Right cardiac atrium (tissue), 5 donors: ENCODE data around the gene HES3. TPM values are rescaled to one million over a fixed set of nuclear protein-coding genes. Genes with fewer than 3 reads are reported as not detected.

Experiments used
- ATAC-seq, 2 donors: fragments of 200-7000 bp; cut with Tn5 transposase; one replicate each; pipeline versions ENCODE4 v1.8.0 to v1.9.1; 2020; ENCODE audit warnings: moderate library complexity in 2 of 2, mild to moderate bottlenecking in 1 of 2
- DNase-seq, 3 donors: peaks; one replicate each; pipeline ENCODE4 v3.0.0-alpha.2; 2020
- H3K27ac ChIP-seq: one replicate; pipeline ENCODE4 v1.5.1; 2013; ENCODE audit warnings: mild to moderate bottlenecking, low read length, control low read depth, moderate library complexity
- H3K27me3 ChIP-seq: one replicate; pipeline ENCODE4 v1.6.1; 2013; ENCODE audit not compliant: control insufficient read depth, insufficient read depth
- H3K4me1 ChIP-seq: one replicate; pipeline ENCODE4 v1.6.1; 2013; ENCODE audit warnings: low read length; ENCODE audit not compliant: control insufficient read depth, insufficient read depth
- H3K4me3 ChIP-seq: one replicate; pipeline ENCODE4 v1.5.1; 2013; ENCODE audit warnings: low read length, control low read depth
- H3K9me3 ChIP-seq: one replicate; pipeline ENCODE4 v1.6.1; 2013; ENCODE audit warnings: low read length; ENCODE audit not compliant: control insufficient read depth
- WGBS: extraction: QIAGEN DNeasy Blood & Tissue Kit; methylation state at CpG from one replicate; pipeline ENCODE4 v1.1.7; 2013; 5-methylcytosine and 5-hydroxymethylcytosine counted together
- intact Hi-C, 4 donors: fragments of 100-400 bp; cut with DNase I; formaldehyde crosslinking; loops; one replicate each; pipeline versions ENCODE4 v1.11.0 to v1.14.0; 2022 to 2023
- long read RNA-seq, 4 donors: library from polyadenylated mRNA; unstranded; transcript quantifications; one replicate each; pipeline ENCODE4 v2.0.0, GENCODE V29; 2020 to 2021
- polyA plus RNA-seq: library from polyadenylated mRNA; stranded (reverse); fragments of 200-250 nt; gene quantifications from one replicate; pipeline ENCODE4 v1.2.3, GENCODE V29; 2013
- total RNA-seq, 4 donors: library from RNA; stranded (reverse); fragmentation: NEBNext Ultra II Directional; extraction: Animal tissue kit (Norgen Biotek cat#: 25700); gene quantifications; one replicate each; pipeline ENCODE4 v1.2.1, GENCODE V29; 2021
- donor health status: healthy with polysubstance abuse.
- donor health status: DM: no; HTN: yes; CAD: no.
- donor health status: DM: no; HTN: no; CAD: no.
- donor health status: DM: no; HTN: yes; CAD: no; lungs with severe emphysema.
- donor health status: DM: yes; HTN: yes; CAD: no.

HES3 gene, protein sequence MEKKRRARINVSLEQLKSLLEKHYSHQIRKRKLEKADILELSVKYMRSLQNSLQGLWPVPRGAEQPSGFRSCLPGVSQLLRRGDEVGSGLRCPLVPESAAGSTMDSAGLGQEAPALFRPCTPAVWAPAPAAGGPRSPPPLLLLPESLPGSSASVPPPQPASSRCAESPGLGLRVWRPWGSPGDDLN
- total RNA-seq (not detected), polyA plus RNA-seq (not detected)
- long read RNA-seq, donor 1 = 0 reads
- long read RNA-seq, donor 2 = 0 reads
- long read RNA-seq, donor 3 = 0 reads
- long read RNA-seq, donor 4 = 0 reads

DNA sequence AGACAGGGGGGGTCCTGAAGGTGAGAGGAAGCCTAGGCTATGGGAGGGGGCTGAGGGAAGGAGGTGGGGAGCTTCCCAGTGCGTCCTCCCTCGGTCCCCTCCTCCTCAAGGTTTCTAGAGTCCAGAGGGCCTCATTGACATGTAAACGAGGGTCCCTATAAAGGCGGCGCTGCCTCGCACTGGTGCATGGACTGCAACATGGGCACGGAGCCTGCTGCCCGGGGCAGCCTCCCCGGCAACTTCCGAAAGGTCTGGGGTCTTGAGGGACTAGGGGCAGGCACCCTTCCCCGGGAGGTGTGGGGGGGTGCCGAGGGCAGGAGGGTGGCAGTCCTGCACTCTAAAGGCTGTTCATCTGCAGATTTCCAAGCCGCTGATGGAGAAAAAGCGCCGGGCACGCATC is at the start of gene HES3:
TSS of gene HES3 (plus strand) at position 187 of the 400 bp plus-strand sequence. CDS start at position 374, 187 bp downstream.
- H3K4me1 ChIP-seq = no peaks in the 10 kb centered on the region
- WGBS = 5% methylated on average over 16 of the region's 16 CpGs
- H3K27ac ChIP-seq = no peak within 1 kb of the TSS
- ATAC-seq (no peak), DNase-seq (peak in 1 of 3 donors; percentile 40)
- no peaks in the 10 kb centered on the region for H3K27me3 ChIP-seq
- H3K9me3 ChIP-seq = no peaks in the 10 kb centered on the region
- intact Hi-C loops = loop anchor here in 2 of 4 donors (5.0 to 10.0 kb wide), 2 partner anchors 47 to 199 kb away; partner anchors contain the start of genes KCNAB2 (in 1 of the 2) and RPL22 (in 1 of the 2)
- no peak within 1 kb of the TSS for H3K4me3 ChIP-seq

DNA sequence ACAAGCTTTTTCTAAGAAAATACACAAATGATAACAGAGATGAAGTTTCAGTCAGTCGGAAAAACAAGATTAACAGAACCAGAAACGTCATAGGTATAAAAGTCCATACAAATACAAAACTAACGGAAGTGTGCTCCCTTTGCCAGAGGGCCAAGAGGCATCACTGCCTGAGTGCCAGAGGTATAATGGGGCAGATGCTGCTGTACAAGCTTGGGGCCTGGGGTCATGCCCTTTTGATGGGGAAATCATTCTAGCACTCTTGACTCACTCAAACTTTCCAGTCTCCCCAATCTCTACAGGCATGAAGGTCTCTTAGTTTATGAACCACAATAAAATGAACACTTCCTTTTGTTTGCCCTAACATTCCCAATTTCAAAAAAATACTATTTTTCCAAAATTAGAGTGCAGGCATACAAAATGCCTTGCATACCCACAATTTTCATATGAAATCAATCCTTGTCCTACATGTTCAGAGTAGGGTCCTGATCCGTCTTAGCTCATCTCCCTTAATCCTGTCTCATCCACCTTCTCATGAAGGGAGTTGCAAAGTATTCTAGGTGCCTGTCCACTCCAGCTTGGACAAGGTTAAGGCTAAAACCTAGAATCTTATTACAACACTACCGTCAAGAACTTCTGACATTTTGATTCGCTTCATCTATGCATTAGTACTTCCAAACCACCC is 46.1 kb upstream of the HES3 start:
- H3K27ac ChIP-seq = no peak overlapping the region
- no peaks in the 10 kb centered on the region for H3K27me3 ChIP-seq
- DNase-seq (no peak), ATAC-seq (no peak)
- H3K4me3 ChIP-seq = peak overlapping the region; percentile 89
- peaks cover 5% of the 10 kb centered on the region for H3K4me1 ChIP-seq
- H3K9me3 ChIP-seq = no peaks in the 10 kb centered on the region
- 62% methylated on average over 6 of the region's 6 CpGs for WGBS
- intact Hi-C loops = loop anchor here in 1 of 4 donors (5.0 kb wide), 1 partner anchor 44 kb away; the partner anchor contains the start of gene HES3

DNA sequence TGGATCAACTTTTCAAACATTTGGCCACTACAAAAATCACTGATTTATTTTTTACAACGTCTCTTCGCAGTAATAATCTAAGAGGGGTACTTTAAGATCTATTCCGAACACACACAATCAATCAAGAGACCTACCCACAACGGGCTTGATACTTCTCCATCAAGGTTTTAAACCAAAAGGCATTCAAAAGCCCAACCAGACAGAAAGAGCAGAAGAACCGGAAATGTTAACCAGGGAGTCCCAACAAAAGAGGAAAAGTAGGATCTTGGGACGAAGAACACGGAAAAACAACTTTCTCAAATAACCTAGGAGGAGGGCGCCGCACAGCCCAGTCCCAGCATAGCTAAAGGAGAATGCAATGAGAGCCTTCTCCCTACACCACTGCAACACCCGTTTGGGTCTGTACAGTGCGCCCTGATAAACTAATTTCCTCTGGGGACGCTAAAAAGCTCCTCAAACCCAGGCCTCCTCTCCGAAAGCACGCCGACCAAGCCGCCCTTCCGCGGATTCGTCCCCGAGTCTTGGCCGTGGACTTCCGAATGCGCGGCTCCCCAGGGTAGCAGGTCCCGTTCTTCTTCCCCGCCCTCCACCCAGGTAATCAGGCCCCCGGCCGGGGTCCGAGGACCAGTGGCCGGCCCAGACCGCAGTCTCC is 45.2 kb upstream of the HES3 start:
- Histone ChIP-seq H3K27ac (peak overlapping the region; percentile 58), H3K9me3 (no peaks in the 10 kb centered on the region), H3K4me3 (peak overlapping the region; percentile 89), H3K4me1 (peaks cover 5% of the 10 kb centered on the region), H3K27me3 (no peaks in the 10 kb centered on the region)
- intact Hi-C loops = loop anchor here in 1 of 4 donors (5.0 kb wide), 1 partner anchor 44 kb away; the partner anchor contains the start of gene HES3
- ATAC-seq (peak in 1 of 2 donors; percentile 23), DNase-seq (no peak)
- 1% methylated on average over 31 of the region's 31 CpGs for WGBS

DNA sequence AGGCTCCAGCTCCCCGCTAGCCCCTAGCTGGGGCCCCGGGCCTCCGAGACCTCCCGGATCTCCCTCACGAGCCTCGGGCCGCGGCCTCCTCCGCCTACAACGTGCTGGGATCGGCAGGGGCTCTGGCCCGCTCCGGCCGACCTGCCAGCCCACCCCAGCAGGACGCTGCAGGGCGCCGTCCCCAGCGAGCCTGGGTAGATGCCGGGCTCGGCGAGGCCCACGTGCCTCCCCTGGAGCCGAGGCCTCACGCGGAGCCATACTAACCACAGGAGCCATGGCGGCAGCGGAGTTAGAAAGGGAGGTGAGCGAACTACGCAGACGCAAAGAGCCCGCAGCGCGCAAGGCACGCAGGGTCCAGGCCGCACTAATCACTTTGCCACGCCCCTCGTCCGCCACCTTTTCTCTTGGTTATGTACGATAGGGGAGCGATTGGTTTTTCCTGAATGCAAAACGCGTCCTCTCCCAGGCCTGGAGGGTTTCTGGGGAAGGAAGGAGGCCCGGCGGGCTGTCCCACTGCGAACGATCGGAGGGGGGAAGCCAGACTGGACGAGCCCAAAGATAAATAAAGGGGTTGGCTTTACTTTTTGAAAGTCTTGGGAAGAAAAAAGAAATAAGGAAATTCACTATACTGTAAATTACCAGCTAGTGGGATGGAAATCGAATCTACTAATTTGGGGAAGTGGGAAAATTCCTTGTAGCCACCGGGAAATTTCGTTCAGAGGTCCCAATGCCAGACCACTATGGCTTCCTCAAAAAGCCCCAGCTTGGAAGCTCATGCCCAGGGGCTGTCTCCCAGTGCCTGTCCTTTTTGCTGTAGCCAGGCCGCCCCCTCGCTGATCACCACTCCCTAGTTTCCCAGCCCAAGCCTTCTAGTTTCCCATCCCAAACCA is 44.4 kb upstream of the HES3 start, which contains the start of gene RPL22:
TSS of gene RPL22 (minus strand) at position 298 of the 890 bp plus-strand sequence. CDS start at position 276, 22 bp downstream.
- Histone ChIP-seq H3K27me3 (no peaks in the 10 kb centered on the region), H3K4me1 (peaks cover 5% of the 10 kb centered on the region), H3K27ac (peak within 1 kb of the TSS; percentile 93), H3K4me3 (peak within 1 kb of the TSS; percentile 89), H3K9me3 (no peaks in the 10 kb centered on the region)
- intact Hi-C loops = loop anchor here in 1 of 4 donors (5.0 kb wide), 1 partner anchor 43 kb away; the partner anchor contains the start of gene HES3
- ATAC-seq = peak; percentile 98 to 99
- peak; percentile 99 to 100 (median 99) for DNase-seq
- WGBS = under 1% methylated on average over 53 of the region's 53 CpGs

DNA sequence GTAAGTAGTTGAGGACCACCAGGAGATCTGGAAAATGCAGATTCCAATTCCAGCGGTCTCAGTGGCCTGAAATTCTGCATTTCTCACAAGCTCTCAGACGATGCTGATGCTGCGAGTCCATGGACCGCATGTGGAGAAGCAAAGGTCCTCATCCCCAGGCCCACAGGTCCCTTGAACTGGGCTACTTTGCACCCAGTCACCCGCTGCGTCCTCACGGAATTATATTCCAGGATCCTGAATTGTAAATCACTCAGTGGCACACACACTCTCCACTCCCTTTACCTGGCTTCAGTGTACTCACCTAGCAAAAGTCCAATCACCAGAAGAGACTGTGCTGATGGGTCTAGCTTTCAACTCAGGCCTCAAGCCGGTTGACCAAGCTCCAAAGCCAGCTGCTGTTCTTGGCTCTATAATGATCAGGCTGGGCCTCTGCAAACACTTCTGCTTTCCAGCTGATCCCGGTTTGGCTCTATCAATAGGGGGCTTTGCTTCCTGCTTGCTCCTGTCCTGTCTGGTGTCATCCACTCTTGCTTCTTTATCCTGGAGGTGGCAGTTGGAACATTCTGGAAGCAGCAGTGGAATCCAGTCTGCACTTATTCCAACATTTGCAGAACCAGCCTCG is 43.7 kb upstream of the HES3 start:
- peak overlapping the region; percentile 93 for H3K27ac ChIP-seq
- WGBS = 62% methylated on average over 10 of the region's 10 CpGs
- ATAC-seq (no peak), DNase-seq (no peak)
- no peaks in the 10 kb centered on the region for H3K27me3 ChIP-seq
- intact Hi-C loops = no loop called here
- peaks cover 5% of the 10 kb centered on the region for H3K4me1 ChIP-seq
- H3K9me3 ChIP-seq = no peaks in the 10 kb centered on the region
- peak overlapping the region; percentile 47 for H3K4me3 ChIP-seq

DNA sequence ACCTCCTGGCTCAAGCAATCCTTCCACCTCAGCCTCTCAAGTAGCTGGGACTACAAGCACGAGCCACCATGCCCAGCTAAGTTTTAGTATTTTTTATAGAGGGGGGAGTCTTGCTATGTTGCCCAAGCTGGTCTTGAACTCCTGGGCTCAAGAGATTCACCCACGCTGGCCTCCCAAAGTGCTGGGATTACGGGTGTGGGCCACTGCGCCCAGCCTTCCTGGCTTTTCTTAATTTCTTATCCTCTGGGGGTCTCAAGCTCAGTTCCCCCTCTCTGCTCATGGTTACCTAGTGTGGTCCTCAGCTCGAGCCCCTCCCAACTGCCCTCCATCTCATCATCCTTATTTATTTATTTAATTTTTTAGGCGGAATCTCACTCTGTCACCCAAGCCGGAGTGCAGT is 41.7 kb upstream of the HES3 start:
- Histone ChIP-seq H3K27ac (no peak overlapping the region), H3K4me1 (peaks cover 5% of the 10 kb centered on the region), H3K4me3 (no peak overlapping the region), H3K9me3 (no peaks in the 10 kb centered on the region), H3K27me3 (no peaks in the 10 kb centered on the region)
- 92% methylated on average over 7 of the region's 7 CpGs for WGBS
- no peak for DNase-seq
- ATAC-seq = no peak
- intact Hi-C loops = no loop called here

DNA sequence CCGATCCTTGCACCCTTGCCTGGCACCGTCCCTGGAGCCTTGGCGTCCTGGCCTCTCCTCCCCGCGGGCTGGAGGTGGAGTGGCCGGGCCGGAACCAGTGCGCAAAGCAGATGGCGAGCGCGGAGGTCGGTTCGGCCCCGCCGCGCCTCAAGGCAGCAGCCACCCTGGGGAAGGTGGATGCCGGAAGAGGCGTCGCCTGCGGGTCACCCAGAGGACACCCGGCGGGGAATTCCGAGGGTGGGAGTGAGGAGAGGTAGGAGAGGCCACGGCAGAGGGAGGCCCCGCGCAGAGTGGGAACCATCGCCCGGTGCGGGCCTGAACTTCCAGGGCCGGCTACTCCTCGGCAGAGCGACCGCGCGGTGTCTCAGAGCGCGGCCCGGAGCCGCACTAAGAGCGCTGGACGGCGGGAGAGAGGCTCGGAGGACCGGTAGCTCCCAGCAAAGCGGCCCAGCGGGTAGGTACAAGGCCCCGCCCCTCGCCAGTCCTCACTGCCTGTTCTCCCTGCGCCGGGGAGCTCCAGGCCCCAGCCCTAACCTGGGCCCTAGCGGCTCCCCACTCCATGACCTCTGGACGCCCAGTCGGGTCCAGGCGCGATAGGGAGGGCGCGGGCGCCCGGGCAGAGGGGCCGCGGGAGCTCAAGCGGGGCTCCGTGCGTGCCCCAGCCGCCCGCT is 38.0 kb upstream of the HES3 start, which contains the start of gene RNF207:
TSS of gene RNF207 (plus strand) at position 271 of the 671 bp plus-strand sequence. CDS start 417 bp downstream, outside the sequence.
- ATAC-seq (peak; percentile 71 to 79), DNase-seq (peak; percentile 71 to 87 (median 85))
- no peaks in the 10 kb centered on the region for H3K27me3 ChIP-seq
- 1% methylated on average over 66 of the region's 66 CpGs for WGBS
- H3K27ac ChIP-seq = peak within 1 kb of the TSS; percentile 84
- H3K4me3 ChIP-seq = peak within 1 kb of the TSS; percentile 62
- intact Hi-C loops = no loop called here
- H3K9me3 ChIP-seq = no peaks in the 10 kb centered on the region
- H3K4me1 ChIP-seq = no peaks in the 10 kb centered on the region

DNA sequence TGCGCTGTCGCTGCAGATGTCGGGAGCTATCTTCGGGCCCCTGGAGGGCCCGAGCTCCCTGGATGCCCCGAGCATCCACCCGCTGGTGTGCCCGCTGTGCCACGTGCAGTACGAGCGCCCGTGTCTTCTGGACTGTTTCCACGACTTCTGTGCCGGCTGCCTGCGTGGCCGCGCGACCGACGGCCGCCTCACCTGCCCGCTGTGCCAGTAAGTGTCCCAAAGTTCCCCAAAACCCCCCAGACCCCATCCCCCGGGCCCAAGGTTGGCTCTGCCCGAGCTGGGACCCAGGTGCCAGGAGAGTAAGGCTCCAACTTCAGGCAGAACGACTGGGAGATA is 37.5 kb upstream of the HES3 start:
- peak overlapping the region; percentile 57 for H3K27ac ChIP-seq
- H3K4me1 ChIP-seq = no peaks in the 10 kb centered on the region
- peak overlapping the region; percentile 62 for H3K4me3 ChIP-seq
- WGBS = 11% methylated on average over 25 of the region's 25 CpGs
- intact Hi-C loops = no loop called here
- DNase-seq (no peak), ATAC-seq (no peak)
- H3K9me3 ChIP-seq = no peaks in the 10 kb centered on the region
- no peaks in the 10 kb centered on the region for H3K27me3 ChIP-seq

DNA sequence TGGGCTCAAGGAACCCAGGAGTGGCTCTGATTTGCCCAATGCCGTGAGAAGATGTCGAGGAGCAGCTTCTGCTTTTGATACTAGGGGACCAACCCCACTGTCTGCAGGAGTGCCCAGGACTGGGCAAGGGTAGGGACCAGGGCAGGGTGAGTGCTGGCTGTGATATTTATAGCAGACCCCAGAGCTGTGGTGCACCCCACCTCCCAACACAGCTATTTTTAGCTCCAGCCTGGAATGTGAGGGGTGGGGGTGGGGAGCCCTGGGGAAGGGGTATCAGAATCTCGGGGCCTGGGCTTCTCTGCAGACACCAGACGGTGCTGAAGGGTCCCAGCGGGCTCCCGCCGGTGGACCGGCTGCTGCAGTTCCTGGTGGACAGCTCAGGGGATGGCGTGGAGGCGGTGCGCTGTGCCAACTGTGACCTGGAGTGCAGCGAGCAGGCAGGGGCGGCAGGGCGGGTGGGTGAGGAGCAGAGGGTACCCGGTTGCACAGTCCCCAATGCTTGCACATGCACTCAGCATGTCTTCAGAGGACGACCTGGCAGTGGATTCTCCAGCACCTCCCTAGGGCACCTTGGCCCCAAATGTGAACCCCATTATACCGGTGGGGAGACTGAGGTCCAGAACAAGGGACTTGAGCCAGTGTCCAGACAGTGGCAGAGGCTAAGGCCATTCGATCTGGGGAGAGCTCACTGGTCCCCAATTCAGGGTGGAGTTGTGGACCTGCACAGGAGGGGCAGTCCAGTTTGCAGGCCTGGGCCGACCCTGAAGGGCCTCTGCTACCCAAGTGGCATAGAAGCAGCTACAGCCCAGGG is 36.7 kb upstream of the HES3 start:
- 63% methylated on average over 19 of the region's 19 CpGs for WGBS
- peak in 1 of 3 donors; percentile 80 for DNase-seq
- ATAC-seq = peak in 1 of 2 donors; percentile 12
- intact Hi-C loops = no loop called here
- H3K4me3 ChIP-seq = peak overlapping the region; percentile 62
- H3K4me1 ChIP-seq = no peaks in the 10 kb centered on the region
- H3K27me3 ChIP-seq = no peaks in the 10 kb centered on the region
- no peaks in the 10 kb centered on the region for H3K9me3 ChIP-seq
- H3K27ac ChIP-seq = peak overlapping the region; percentile 57
